GM21825 (cell line): ENCODE results near the gene GYG2.
"Not testable (repeated sequence)": the region's sequence is repeated elsewhere in the genome, so short reads cannot be mapped to it uniquely, and the experiment has no call there.

Experiments used
- ATAC-seq: cut with Tn5 transposase; IDR thresholded peaks from one replicate; pipeline ENCODE4 v1.9.1; 2021; ENCODE audit warnings: mild to moderate bottlenecking, moderate library complexity; ENCODE audit not compliant: unreplicated experiment

Gene GYG2

GRCh38 chrX:2828344-2828958 is at the start of gene GYG2:
TSS of gene GYG2 (plus strand) at chrX:2828930. CDS start at chrX:2830189, 1,259 bp downstream.
- ATAC-seq = no peak

GRCh38 chrX:2780472-2781225 is 48.1 kb upstream of the GYG2 start:
- not testable (repeated sequence) for ATAC-seq

- no peak for ATAC-seq
These were observed 47.5 kb upstream of the GYG2 start for GRCh38 chrX:2781226-2781571.

GRCh38 chrX:2781698-2782097 is 47.0 kb upstream of the GYG2 start:
- ATAC-seq = no peak

GRCh38 chrX:2782171-2782570 is 46.6 kb upstream of the GYG2 start:
- ATAC-seq = no peak

GRCh38 chrX:2782778-2783177 is 46.0 kb upstream of the GYG2 start:
- ATAC-seq = no peak

GRCh38 chrX:2784026-2784425 is 44.7 kb upstream of the GYG2 start:
- ATAC-seq = no peak

- ATAC-seq = no peak
These were observed 43.2 kb upstream of the GYG2 start for GRCh38 chrX:2785538-2785937.

- ATAC-seq = no peak
These were observed 39.8 kb upstream of the GYG2 start for GRCh38 chrX:2788980-2789379.

GRCh38 chrX:2789569-2789968 is 39.2 kb upstream of the GYG2 start:
- ATAC-seq = no peak

- no peak for ATAC-seq
These were observed 35.0 kb upstream of the GYG2 start for GRCh38 chrX:2793752-2794151.

- no peak for ATAC-seq
These were observed 34.4 kb upstream of the GYG2 start for GRCh38 chrX:2794336-2794735.

- not testable (repeated sequence) for ATAC-seq
These were observed 31.9 kb upstream of the GYG2 start for GRCh38 chrX:2796808-2797207.

- no peak for ATAC-seq
These were observed 29.4 kb upstream of the GYG2 start for GRCh38 chrX:2799369-2799768.

GRCh38 chrX:2799980-2800379 is 28.8 kb upstream of the GYG2 start:
- ATAC-seq = not testable (repeated sequence)

- ATAC-seq = no peak
These were observed 27.5 kb upstream of the GYG2 start for GRCh38 chrX:2801223-2801622.

- ATAC-seq = not testable (repeated sequence)
These were observed 26.2 kb upstream of the GYG2 start for GRCh38 chrX:2802376-2803090.

GRCh38 chrX:2803486-2803885 is 25.2 kb upstream of the GYG2 start:
- not testable (repeated sequence) for ATAC-seq

- not testable (repeated sequence) for ATAC-seq
These were observed 24.5 kb upstream of the GYG2 start for GRCh38 chrX:2804106-2804843.

- not testable (repeated sequence) for ATAC-seq
These were observed 23.9 kb upstream of the GYG2 start for GRCh38 chrX:2804858-2805257.

GRCh38 chrX:2811271-2811670 is 17.5 kb upstream of the GYG2 start:
- no peak for ATAC-seq
